GM10266 (cell line): ENCODE results near the gene NOXA1.

ENCODE experiments used
- DNase-seq: peaks from one replicate; pipeline ENCODE4 v3.0.0; 2012; ENCODE audit errors: extremely low spot score
- CTCF ChIP-seq: IDR thresholded peaks from 2 replicates; pipeline ENCODE4 v1.5.1; 2012; ENCODE audit warnings: mild to moderate bottlenecking, low read depth; ENCODE audit not compliant: control insufficient read depth, insufficient read depth; ENCODE audit errors: missing control alignments

NOXA1 gene

GRCh38 chr9:137390553-137391410 is 32.4 kb upstream of the NOXA1 start:
- TF ChIP-seq CTCF = no peak
- DNase-seq = no peak

- no peak for TF ChIP-seq CTCF
- DNase-seq = no peak
Observed at GRCh38 chr9:137391411-137391754, 31.8 kb upstream of the NOXA1 start.

GRCh38 chr9:137392232-137393007 is 30.8 kb upstream of the NOXA1 start:
- no peak for TF ChIP-seq CTCF
- no peak for DNase-seq

- DNase-seq = no peak
- TF ChIP-seq CTCF = no peak
Observed at GRCh38 chr9:137393176-137394150, 29.7 kb upstream of the NOXA1 start.

GRCh38 chr9:137394866-137395665 is 28.1 kb upstream of the NOXA1 start:
- DNase-seq = no peak
- no peak for TF ChIP-seq CTCF

GRCh38 chr9:137395666-137396010 is 27.6 kb upstream of the NOXA1 start:
- no peak for DNase-seq
- TF ChIP-seq CTCF = no peak
